Measurements from ENCODE around the gene GIGYF1.

Gene GIGYF1

DNA sequence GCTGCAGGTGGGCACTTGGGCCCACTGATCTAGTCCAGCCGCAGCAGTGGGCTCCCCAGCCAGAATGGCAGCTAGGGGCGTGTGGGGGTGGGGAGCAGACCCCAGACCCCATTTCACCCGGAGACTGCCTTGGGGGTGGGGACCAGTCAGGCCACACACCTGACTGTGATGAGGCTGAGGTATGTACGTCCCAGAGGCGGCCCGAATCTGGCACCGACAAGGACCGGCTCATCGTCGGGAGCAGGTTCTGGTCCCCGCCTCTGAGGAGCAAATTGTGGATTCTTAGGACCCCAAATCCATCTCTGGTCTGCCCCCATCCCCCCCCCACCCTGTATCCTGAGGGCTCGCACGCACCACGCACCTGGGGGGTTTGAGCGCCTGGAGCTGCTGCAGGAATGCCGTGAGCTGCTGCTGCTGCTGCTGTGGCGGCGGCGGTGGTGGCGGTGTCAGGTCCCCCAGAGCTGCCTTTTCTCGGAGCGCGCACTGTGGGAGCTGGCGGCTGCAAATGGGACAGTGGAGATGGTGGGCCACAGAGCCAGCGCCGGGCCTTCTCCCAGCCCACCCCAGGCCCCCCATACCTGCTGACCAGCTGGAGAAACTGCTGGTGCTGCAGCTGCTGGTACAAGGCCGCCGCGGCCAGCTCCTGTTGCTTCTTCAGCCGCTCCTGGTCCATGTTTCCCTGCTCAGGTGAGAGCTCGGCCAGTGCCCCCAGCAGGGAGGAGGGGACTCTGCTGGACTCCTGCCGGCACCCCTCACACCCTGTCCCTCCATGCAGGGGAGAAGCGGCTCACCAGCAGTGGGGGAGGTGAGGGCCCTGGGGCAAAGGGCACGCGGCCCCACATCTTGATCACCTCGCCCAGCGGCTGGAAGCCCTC, 10.2 kb downstream of the GIGYF1 start:
- DNase-seq (ENCODE audit: low spot score): no peak

DNA sequence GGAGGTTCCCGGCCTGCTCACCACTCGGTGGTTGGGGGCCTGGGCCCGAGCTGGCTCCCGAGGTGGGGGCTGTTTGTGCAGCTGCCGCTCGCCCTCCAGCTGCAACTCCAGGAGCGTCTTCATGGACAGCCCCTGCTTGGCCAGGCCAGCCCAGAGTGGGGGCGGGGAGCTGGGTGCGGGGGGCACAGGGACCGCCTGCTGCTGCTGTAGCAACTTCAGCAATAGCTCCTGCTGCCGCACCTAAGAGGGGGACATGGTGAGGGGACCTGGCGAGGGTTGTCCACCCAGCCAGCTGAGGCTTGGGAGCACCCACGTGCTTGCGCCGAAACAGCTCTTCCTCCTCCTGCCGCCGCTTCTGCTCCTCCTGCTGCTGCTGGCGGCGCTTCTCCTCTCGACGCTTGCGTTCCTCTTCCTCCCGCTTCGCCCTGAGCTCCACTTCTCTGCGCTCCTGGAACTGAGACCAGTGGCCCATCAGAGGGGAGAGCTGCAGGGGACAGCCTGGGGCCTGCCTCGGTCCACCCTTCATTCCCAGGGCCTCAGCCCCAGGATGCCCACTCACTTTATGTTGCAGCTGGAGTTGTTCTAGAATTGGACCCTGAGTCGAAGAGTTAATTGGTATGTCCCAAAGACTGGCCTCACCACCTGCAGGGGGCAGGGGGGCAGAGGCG, 10.9 kb downstream of the GIGYF1 start:
- DNase-seq (ENCODE audit: low spot score): peak; percentile 4

DNA sequence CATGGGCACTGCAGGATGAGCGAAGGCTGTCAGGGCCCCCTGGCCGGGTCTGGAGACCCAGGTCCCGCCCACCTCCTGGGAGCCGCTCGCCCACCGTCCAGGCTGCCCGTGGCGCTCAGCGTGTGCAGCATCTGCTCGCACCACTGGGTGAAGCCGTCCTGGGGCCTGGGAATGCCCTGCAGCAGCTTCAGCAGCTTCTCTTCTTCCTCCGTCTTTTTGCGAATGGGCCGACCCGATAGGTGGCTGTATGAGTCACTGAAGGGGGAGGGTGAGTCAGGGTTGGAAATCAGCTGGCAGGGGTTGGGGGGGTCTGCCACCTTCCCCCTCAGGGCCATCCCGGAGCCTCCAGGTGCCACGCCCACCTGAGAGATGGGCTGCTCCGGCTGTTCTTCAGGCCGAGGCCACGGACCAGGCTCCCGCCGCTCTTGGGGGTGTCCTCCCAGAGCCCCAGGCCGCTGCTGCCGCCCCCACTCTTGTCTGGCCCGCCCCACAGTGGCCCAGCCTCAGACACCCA, 11.8 kb downstream of the GIGYF1 start:
- no peak for DNase-seq (ENCODE audit: low spot score)

DNA sequence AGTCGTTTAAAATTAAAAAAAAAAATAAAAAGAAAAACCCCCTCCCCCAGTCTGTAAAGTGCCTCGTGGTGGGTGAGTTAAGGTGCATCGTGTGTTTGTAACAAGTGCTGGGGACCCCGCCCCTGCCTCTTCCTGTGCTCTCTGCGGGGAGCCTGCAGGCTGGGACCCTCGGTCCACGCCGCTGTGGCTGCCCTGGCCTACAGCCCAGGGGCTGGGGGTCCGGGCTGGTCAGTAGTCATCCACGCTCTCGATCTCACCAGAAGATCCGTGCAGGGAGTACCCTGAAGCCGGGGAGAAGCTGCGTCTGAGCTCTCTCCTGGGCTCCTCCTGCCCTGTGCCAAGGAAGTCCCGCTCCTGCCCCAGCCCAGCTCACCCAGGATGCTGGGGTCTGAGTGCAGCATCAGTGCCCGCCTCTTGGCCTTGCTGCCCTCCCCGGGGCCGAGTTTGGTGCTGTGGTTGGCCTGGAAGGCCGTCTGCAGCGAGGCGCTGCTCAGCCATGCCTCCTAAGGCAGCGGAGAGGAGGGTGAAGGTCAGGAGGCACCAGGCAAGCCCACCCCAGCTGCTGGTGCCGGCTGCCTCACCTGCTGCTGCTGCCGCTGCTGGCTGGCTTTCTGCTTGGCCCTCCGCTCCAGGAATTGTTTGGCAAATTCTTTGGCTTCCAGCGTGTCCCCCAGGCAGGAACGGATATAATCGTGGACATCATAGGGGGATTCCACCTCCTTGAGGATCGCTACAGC, 12.4 kb downstream of the GIGYF1 start:
- DNase-seq (ENCODE audit: low spot score): no peak

DNA sequence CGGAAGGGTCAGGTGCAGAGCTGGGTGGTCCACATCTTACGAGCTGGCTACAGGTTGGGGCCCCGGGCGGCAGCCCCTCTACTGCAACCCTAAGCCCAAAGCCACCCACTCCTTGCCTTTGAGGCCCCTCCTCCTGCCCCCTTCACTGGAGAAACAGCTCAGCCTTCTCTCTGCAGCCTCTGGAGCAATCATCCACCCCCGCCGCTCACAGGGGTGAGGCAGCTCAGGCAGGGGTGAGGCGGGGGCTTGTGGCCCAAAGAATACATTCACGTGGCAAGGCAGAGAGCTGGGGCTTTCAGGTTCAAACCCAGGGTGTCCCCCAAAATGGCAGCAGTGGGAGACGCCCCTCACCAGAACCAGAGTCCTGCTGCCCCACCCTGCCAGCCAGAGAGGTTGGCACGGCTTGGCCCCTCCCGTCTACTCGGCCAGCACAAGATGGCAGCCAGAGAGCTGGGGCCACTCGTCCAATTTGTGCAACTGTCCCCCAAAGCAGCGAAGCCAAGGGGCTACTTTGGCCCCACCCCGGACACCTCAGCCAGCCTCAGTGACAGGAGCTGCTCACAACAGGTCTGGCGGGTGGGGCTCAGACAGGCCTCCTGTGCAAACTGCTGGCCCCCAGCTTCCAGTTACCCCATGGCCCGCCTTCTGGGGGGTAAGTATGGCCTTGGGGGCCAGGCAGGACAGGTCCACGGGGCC, 13.3 kb downstream of the GIGYF1 start:
- no peak for DNase-seq (ENCODE audit: low spot score)

DNA sequence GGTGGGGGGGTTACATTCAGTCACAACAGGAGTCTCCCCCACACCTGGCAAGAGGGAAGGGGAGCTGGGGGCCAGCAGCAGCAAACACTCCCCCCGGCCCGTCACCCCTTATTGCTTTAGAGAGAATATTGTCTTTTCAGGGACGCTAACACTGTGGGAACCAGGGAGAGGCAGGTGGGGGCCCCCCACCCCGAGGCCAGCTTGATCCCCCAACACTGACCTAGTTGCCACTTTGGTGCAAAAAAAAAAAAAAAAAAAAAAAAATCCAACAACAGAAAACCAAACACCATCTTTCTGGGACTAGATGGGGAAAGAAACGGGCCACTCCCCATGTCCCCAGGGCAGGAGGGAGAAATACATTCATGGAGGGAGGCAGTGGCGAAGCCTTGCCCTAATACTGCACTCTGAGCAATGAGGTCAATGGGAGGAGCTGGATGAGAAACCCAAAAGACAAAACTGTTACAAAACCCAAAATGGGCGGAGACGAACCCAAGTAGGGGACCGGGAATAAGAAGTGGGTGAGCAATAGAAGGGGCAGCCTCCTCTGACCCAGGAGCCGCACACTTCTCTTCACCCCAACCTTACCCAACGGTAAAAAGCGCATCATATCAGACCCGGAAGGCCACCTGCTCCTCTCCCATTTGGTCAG, 14.0 kb downstream of the GIGYF1 start:
- DNase-seq (ENCODE audit: low spot score): no peak

DNA sequence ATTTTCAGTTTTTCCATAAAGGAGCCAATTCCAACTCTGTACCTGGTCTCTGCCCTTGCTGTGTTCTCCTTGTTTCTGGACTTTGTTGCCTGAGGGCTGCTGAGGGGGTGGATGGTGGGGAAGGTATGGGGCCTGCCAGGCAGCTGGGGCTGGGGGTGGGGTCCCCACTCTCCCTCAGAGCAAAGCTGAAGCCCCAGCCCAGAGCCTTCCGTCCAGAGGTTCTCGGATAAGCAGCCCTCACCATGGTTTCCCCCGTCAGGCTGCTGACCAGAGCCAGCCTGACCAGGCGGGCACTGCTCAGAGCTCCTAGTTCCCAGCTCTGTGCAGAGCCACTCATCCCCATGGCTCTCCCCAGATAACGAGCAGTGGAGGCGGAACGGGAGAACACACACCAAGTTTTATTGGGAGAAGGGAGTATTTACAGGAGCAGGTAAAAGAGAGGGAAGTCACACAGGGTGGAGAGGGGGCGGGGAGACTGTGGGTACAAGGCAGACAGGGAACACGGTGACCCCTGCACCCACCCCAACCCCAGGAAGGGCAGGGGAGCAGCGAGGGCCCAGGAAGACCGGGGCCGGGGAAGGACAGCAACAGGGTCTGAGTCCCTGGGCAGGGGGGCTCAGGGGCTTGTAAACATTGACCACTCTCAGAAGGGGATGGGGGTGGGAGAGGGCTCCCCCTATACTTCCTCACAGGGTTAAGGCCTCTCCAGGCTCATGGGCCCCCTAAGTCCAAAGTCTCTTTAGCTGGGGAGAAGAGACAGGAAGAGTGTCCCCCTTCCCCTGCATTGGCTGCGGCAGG, 14.7 kb downstream of the GIGYF1 start:
- DNase-seq (ENCODE audit: low spot score): no peak

DNA sequence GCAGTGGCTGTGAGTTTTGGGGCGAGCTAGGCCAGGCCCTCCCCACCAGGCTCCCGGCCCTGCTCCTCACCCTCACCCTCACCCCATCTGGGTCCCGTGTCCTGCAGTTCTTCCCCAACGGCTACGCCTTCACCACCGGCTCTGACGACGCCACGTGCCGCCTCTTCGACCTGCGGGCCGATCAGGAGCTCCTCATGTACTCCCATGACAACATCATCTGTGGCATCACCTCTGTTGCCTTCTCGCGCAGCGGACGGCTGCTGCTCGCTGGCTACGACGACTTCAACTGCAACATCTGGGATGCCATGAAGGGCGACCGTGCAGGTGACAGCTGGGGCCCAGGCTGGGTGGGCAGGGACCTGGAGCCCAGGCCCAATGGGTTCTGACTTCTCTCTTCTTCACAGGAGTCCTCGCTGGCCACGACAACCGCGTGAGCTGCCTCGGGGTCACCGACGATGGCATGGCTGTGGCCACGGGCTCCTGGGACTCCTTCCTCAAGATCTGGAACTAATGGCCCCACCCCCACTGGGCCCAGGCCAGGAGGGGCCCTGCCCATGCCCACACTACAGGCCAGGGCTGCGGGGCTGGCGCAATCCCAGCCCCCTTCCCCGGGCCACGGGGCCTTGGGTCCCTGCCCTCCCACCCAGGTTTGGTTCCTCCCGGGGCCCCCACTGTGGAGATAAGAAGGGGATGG, 15.6 kb downstream of the GIGYF1 start:
- DNase-seq (ENCODE audit: low spot score): no peak

DNA sequence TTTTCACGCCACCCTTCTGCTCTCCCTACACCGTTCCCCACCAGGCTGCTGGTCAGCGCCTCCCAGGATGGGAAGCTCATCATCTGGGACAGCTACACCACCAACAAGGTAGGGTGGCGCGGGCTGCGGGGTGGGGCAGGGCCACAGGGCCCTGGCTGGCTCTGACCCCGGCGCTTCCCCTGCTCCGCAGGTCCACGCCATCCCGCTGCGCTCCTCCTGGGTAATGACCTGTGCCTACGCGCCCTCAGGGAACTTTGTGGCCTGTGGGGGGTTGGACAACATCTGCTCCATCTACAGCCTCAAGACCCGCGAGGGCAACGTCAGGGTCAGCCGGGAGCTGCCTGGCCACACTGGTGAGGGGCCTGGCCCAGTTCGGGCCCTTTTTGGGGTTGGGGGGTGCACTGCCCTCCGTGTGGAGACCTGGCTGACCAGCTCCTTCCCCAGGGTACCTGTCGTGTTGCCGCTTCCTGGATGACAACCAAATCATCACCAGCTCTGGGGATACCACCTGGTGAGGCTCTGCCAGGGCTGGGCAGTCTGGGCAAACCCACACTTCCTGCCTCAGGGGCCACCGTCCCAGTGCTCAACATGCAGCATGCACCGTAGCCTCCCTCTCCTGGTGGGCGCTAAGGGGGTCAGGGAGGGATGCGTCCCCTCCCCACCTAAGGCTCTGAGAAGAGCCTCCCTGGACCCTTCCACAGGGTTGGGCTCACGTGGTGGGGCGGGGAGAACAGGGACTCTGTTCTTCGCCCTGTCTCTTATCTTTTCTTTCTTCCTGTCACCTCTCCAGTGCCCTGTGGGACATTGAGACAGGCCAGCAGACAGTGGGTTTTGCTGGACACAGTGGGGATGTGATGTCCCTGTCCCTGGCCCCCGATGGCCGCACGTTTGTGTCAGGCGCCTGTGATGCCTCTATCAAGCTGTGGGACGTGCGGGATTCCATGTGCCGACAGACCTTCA, 16.5 kb downstream of the GIGYF1 start:
- no peak for DNase-seq (ENCODE audit: low spot score)

DNA sequence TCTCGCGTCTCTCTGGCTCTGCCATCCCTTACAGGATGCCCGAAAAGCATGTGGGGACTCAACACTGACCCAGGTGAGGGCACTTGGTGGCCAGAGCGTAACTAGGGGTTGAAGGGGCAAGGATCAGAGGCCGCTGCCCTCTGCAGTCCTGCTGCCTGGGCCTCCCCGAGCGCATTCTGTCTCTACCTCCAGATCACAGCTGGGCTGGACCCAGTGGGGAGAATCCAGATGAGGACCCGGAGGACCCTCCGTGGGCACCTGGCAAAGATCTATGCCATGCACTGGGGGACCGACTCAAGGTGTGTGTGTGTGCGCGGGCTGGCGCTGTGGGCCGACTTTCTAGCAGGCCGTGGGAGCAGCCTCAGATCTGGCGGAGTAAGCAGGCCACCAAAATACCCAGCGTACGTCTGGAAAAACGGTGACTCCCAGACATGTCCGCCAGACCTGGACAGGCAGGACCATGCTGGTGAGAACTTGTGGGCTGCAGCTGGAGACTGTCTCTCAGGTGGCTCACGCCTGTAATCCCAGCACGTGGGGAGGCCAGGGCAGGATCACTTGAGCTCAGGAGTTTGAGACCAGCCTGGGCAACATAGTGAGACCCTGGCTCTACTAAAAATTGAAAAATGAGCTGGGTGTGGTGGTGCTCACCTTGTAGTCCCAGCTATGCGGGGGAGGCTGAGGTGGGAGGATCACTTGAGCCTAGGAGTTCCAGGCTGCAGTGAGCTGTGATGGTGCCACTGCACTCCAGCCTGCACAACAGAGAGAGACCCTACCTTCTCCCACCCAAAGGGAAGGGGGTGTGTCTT, 17.3 kb downstream of the GIGYF1 start:
- DNase-seq (ENCODE audit: low spot score): no peak

DNA sequence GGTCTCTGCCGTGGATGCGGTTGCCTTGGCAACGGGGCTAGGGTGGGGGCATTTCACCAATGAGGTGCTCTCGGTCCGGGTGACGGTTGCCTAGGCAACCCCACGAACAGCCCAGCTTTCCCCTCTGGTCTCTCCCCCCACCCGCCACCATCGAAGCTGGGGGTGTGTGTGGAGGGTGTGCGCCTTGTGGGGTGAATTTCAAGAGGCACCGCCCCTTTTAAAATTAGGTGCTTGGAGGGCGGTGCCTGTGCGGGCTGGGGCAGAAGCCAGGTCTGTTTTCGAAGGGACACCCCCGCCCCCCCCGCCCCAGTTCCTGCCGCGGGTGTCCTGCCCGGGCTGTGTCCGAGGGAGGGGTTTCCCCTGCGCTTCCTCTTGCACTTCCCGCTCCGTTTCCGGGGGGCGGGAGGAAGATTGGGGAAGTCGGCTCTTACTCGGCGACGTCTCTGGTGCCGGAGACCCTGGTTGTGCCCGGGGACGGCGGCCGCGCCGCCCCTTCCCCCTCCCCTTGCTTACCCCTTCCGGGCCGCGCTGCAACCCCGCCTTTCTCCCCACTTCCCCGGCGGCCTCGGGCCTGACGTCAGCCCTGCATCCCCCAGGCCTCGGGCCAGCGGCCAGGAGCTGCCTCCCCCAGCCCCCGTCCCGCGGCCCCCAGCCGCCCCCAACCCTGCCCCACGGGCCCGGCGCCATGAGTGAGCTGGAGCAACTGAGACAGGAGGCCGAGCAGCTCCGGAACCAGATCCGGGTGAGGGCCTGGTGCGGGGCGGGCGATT, 18.3 kb downstream of the GIGYF1 start:
- peak; percentile 89 for DNase-seq (ENCODE audit: low spot score)

DNA sequence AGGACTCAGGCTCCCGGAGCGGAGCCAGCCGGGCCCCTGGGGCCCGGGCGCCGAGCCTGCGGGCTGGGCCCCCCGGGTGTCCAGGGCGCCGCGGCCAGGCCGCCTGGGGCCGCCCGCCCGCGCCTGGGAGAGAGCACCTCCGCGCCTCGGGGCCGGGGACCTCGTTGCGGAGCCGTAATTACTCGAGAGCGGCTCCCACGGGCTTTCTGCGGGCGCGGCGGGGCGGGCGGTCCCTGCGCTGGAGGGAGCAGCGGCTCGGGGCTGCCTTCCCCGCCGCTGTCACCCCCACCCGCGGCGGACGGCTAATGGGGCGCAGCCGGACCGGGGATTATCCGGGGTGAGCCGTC, 19.0 kb downstream of the GIGYF1 start:
- no peak for DNase-seq (ENCODE audit: low spot score)

DNA sequence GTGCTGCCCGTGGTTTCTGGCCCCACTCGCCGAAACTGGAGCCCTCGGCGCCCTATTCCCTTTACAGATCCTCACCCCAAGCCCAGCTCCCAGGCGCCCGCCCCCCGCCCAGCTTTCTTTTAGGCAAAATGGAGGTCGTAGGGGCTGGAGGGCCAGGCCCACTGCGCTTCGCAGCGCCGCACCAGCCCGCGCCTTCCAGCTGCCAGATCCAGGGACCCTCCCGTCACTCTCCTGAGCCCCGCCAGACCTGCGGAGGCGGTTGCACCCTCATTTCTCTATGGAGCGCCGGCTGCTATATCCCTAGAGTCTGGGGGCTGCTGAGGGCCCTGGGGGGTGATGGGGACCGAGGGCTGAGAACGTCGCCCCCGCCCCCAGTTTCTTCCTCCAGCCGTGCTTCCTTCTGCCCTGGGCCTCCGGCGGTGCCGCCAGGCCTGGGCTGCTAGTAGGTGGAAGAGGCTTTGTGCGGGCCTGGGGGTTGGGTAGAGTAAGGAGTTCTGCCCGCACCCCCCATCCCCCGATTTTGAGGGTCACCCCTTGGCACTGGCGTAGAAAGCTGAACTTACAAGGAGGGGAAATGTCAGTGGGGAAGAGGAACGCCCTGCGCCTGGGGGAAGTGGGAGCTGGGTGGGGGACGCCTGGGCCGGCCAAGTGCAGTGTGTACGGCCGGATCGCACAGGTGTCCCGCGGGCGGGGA, 19.5 kb downstream of the GIGYF1 start:
- no peak for DNase-seq (ENCODE audit: low spot score)

DNA sequence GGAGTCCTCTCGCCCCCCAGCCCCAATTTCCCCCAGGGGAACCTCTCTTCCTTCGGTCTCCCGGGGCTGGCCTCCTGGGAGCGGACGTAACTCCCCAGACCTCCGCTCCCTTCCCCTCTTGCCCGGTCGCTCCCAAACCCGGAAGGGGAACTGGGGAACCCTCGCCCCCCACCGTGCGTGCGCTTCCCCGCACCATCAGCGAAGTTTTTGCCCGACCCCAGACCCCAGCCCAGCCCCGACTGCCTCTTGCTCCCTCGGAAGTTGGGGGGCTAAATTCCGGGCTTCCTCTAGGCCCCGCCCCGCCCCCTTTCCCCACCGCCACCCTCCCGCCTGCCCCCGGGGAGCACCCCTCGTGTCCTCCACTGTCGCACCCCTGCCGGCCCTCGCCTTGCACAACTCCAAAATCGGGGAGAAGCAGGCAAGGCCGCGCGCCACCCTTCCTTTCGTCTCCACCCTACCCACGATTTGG, 20.1 kb downstream of the GIGYF1 start:
- no peak for DNase-seq (ENCODE audit: low spot score)

DNA sequence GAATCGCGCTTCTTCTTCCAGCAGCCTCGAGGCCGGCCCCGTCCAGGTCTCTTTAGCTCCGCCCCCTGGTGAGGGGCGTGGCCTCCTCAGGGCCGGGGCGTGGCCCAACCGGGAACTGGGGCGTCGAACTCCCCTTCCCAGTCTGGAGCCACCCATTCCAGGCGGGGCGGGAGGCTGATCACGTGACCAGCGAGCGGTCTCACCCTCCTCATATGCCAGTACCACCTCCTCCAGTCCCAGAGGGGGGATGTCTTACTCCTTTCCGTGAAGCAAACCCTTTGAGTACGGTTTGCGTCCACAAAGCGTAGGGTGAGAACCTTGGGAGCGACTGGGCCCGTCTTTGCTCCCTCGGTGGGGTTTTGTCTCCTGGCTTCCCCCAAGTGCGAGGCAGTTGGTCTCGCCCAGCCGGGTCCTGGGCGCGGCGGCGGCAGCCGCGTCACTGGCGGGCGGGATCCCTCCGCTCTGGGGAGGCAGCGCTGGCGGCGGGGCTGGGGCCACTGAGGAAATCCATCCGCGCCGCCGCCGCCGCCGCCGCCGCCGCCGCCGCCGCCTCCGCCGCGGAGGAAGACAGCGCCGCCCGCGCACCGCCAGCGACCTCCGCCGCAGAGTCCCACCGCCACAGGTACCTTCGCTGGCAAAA, 20.6 kb downstream of the GIGYF1 start, which contains the start of gene GNB2:
Gene GNB2, plus strand, starts transcription at position 439 of the 640 bp plus-strand sequence. CDS start 2,526 bp downstream, outside the sequence.
- DNase-seq (ENCODE audit: low spot score): peak; percentile 99
